Astrocyte (in vitro differentiated cells and primary cell): ENCODE data around the gene LPAR3.

Experiments
- CTCF ChIP-seq: IDR thresholded peaks from 2 replicates; pipeline ENCODE4 v1.5.1; 2011; ENCODE audit warnings: low read depth, mild to moderate bottlenecking, inconsistent platforms, low read length, moderate library complexity; ENCODE audit not compliant: insufficient read depth
- EZH2 ChIP-seq: IDR thresholded peaks from 2 replicates; pipeline ENCODE4 v1.6.1; 2012; ENCODE audit warnings: mild to moderate bottlenecking, low read length, inconsistent platforms; ENCODE audit not compliant: insufficient read depth

GRCh38 chr1:84823511-84823910 lies 69.5 kb downstream of the LPAR3 start:
- no peak for TF ChIP-seq CTCF
- no peak for TF ChIP-seq EZH2
